GM21390 (cell line): ENCODE results near the gene APOL5.
"Not testable (repeated sequence)": the region's sequence is repeated elsewhere in the genome, so short reads cannot be mapped to it uniquely, and the experiment has no call there.

Source experiments
- ATAC-seq: cut with Tn5 transposase; IDR thresholded peaks from one replicate; pipeline ENCODE4 v1.9.1; 2021; ENCODE audit not compliant: unreplicated experiment

The APOL5 gene

GRCh38 chr22:35708917-35709316 lies 8.8 kb upstream of the APOL5 start:
- ATAC-seq: no peak

GRCh38 chr22:35711336-35711735 lies 6.3 kb upstream of the APOL5 start:
- no peak for ATAC-seq

GRCh38 chr22:35712672-35713071 lies 5.0 kb upstream of the APOL5 start:
- ATAC-seq: no peak

GRCh38 chr22:35719212-35719875 lies 1.7 kb downstream of the APOL5 start:
- no peak for ATAC-seq

- ATAC-seq: no peak
Observed at GRCh38 chr22:35721960-35722359, 4.3 kb downstream of the APOL5 start.

GRCh38 chr22:35725521-35725920 lies 7.8 kb downstream of the APOL5 start:
- no peak for ATAC-seq

- ATAC-seq: no peak
Observed at GRCh38 chr22:35726398-35726797, 8.7 kb downstream of the APOL5 start.

GRCh38 chr22:35726933-35727332 lies 9.3 kb downstream of the APOL5 start:
- ATAC-seq: no peak

GRCh38 chr22:35727436-35727835 lies 9.8 kb downstream of the APOL5 start:
- ATAC-seq: no peak

GRCh38 chr22:35728639-35729308 lies 11.1 kb downstream of the APOL5 start:
- ATAC-seq: no peak

- ATAC-seq: no peak
Observed at GRCh38 chr22:35729309-35729698, 11.6 kb downstream of the APOL5 start.

GRCh38 chr22:35731321-35731720 lies 13.6 kb downstream of the APOL5 start:
- no peak for ATAC-seq

GRCh38 chr22:35732116-35732515 lies 14.4 kb downstream of the APOL5 start:
- ATAC-seq: no peak

GRCh38 chr22:35733036-35733435 lies 15.4 kb downstream of the APOL5 start:
- ATAC-seq: no peak

- no peak for ATAC-seq
Observed at GRCh38 chr22:35733791-35734516, 16.3 kb downstream of the APOL5 start.

GRCh38 chr22:35734517-35734827 lies 16.8 kb downstream of the APOL5 start:
- ATAC-seq: no peak

- ATAC-seq: no peak
Observed at GRCh38 chr22:35735542-35735941, 17.9 kb downstream of the APOL5 start.

GRCh38 chr22:35736166-35736565 lies 18.5 kb downstream of the APOL5 start:
- ATAC-seq: no peak

GRCh38 chr22:35736701-35737100 lies 19.0 kb downstream of the APOL5 start:
- no peak for ATAC-seq

- ATAC-seq: not testable (repeated sequence)
Observed at GRCh38 chr22:35737886-35738285, 20.2 kb downstream of the APOL5 start.

- ATAC-seq: no peak
Observed at GRCh38 chr22:35739076-35739930, 21.6 kb downstream of the APOL5 start.
